HG03095 (cell line): ENCODE results near the gene PATL2.
A peak's percentile ranks its signal among the peaks of the same experiment; 100 is the strongest.
"Not testable (repeated sequence)": the region's sequence is repeated elsewhere in the genome, so short reads cannot be mapped to it uniquely, and the experiment has no call there.

ENCODE experiments used
- ATAC-seq: cut with Tn5 transposase; IDR thresholded peaks from one replicate; pipeline ENCODE4 v1.9.1; 2021; ENCODE audit warnings: moderate library complexity; ENCODE audit not compliant: unreplicated experiment

Gene PATL2

DNA sequence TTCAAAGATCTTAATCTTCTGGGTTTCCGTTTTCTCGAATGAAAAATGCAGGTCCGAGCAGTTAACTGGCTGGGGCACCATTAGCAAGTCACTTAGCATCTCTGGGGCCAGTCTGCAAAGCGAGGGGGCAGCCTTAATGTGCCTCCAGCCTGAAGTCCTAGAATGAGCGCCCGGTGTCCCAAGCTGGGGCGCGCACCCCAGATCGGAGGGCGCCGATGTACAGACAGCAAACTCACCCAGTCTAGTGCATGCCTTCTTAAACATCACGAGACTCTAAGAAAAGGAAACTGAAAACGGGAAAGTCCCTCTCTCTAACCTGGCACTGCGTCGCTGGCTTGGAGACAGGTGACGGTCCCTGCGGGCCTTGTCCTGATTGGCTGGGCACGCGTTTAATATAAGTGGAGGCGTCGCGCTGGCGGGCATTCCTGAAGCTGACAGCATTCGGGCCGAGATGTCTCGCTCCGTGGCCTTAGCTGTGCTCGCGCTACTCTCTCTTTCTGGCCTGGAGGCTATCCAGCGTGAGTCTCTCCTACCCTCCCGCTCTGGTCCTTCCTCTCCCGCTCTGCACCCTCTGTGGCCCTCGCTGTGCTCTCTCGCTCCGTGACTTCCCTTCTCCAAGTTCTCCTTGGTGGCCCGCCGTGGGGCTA is at the start of gene PATL2, which contains the start of gene B2M:
Gene PATL2 (minus strand): TSS at position 228 of the 647 bp plus-strand sequence. CDS start 34,833 bp downstream, outside the sequence.
Gene B2M (plus strand): TSS at position 422 of the 647 bp plus-strand sequence. CDS start 30 bp downstream, at position 452.
- peak; percentile 72 for ATAC-seq

DNA sequence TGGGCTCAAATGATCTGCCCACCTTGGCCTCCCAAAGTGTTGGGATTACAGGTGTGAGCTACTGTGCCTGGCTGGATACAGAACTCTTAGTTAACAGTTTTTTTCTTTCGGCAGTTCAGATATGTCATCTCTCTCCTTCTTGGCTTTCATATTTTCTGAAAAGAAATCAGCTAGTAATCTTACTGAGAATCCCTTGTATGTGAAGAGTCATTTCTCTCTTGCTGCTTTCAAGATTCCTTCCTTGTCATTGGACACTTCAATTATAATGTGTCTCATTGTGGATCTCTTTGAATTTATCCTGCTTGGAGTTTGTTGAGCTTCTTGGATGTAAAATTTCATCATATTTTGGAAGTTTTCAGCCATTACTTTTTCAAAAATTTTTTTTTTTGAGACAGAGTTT is 42.2 kb upstream of the PATL2 start:
- no peak for ATAC-seq

DNA sequence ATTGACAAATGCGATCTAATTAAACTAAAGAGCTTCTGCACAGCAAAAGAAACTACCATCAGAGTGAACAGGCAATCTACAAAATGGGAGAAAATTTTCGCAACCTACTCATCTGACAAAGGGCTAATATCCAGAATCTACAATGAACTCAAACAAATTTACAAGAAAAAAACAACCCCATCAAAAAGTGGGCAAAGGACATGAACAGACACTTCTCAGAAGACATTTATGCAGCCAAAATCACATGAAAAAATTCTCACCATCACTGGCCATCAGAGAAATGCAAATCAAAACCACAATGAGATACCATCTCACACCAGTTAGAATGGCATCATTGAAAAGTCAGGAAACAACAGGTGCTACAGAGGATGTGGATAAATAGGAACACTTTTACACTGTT is 32.3 kb upstream of the PATL2 start:
- ATAC-seq: not testable (repeated sequence)

DNA sequence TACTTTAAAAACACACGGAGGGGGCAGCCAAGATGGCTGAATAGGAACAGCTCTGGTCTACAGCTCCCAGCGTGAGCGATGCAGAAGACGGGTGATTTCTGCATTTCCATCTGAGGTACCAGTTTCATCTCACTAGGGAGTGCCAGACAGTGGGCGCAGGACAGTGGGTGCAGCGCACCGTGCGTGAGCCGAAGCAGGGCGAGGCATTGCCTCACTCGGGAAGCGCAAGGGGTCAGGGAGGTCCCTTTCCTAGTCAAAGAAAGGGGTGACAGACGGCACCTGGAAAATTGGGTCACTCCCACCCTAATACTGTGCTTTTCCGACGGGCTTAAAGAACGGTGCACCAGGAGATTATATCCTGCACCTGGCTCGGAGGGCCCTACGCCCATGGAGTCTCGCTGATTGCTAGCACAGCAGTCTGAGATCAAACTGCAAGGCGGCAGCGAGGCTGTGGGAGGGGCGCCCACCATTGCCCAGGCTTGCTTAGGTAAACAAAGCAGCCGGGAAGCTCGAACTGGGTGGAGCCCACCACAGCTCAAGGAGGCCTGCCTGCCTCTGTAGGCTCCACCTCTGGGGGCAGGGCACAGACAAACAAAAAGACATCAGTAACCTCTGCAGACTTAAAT is 28.2 kb upstream of the PATL2 start:
- ATAC-seq: not testable (repeated sequence)

DNA sequence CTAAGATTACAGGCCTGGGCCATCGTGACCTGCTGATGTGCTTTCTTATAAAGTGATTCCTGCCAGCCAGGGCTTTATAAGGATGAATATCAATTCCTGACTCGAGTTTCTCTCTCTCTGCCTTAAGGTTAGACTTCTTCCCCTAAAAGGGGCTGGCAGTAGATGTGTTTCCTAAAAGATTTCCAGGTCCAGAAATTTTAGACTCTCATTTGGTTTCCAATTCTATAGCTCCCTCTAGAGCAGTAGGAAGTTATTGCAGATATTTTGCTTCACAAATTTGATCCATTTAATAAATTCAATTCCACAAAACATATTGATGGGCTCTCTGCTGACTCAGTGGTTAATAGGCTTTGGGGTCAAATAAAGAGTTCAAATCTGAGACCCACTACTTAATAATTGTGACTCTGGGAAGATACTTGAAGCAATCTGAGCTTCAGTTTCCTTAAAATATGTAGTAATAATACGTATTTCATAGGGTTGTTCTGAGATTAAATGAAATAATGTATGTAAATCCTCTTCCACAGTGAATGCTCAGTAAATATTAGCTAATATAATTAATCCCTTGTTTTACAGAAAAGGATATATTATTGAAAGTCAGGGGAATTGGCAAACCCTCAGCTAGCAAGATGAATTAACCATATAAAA is 27.3 kb upstream of the PATL2 start:
- no peak for ATAC-seq

DNA sequence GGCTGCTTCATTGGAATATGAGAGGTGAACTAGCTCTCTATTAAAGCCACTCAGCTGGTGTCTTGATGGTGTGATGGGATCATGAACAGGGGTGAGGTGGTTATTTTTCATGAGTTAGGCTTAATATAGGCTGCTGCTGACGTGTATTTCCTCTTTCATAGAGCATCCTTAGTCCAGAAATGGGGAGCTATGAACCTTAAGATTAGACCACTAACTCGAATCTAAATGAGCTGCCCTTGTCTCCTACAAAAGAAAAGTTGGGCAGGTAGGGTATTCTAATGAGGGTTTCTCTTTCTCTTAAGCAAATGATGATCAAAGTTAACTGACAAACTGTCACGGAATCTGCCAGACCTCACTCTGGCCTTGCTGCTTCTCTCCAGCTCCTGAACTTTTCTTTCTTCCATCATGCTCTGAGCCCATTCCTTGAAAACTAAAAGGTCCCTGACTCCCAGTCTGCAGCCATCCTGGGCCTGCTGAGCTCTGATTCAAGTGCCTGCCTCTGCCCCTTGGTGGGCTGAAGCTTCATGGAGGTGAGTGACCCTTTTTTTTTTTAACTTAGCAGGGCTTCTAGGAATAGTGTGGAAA is 25.1 kb upstream of the PATL2 start, which contains the start of gene TRIM69:
Gene TRIM69 (plus strand): TSS at position 348 of the 585 bp plus-strand sequence. CDS start 177 bp downstream, at position 525.
- ATAC-seq: peak; percentile 39

DNA sequence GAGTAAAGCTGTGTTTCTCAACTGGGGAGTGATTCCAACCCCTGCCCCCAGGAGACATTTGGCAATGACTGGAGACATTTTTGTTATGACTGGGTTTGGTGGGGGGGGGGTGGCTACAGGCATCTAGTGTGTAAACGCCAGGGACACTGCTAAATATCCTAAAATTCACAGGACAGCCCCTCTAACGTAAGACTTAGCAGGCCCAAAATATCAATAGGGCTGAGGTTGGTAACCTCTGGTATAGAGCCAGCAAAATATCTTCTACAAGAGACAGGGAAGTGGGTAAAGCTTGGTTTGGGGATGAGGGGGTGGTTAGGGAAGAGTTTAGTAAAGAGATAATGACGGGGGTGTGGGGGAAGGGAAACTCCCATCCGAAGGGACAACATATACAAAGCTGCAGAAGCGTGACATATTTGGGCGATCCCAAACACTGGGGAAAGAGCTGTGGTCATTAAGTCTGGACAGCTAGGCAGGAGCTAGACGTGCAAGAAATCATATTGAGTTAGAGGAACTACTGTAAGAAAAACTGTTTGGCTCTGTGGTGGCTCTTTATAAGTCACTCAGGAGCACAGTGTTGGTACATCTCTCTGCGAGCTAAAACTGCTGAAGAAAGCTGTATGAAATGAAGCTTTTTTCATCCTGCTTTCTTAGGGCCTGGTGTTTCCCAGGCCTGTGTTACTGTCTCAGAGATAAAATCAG is 24.5 kb upstream of the PATL2 start:
- peak; percentile 33 for ATAC-seq

DNA sequence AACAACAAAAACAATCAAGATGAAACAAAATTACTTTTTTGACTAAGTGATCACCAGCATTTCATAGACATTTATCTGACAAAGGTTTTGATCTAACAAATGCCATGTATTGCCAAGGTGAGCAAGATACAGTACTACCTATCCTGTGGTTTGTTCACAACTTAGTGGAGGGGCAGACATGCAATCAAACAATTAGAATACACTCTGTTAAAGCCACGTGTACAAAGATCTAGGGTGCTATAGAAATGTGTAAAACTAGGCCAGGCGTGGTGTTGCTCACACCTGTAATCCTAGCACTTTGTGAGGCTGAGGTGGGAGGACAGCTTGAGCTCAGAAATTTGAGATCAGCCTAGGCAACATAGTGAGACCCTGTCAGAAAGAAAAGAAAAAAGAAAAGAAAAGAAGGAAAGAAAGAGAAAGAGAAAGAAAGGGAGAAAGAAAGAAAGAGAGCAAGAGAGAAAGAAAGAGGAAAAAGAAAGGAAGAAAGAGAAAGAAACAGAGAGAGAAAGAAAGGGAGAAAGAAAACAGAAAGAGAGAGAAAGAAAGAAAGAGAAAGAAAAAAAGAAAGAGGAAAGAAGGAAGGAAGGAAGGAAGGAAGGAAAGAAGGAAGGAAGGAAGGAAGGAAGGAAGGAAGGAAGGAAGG is 23.8 kb upstream of the PATL2 start:
- ATAC-seq: no peak

DNA sequence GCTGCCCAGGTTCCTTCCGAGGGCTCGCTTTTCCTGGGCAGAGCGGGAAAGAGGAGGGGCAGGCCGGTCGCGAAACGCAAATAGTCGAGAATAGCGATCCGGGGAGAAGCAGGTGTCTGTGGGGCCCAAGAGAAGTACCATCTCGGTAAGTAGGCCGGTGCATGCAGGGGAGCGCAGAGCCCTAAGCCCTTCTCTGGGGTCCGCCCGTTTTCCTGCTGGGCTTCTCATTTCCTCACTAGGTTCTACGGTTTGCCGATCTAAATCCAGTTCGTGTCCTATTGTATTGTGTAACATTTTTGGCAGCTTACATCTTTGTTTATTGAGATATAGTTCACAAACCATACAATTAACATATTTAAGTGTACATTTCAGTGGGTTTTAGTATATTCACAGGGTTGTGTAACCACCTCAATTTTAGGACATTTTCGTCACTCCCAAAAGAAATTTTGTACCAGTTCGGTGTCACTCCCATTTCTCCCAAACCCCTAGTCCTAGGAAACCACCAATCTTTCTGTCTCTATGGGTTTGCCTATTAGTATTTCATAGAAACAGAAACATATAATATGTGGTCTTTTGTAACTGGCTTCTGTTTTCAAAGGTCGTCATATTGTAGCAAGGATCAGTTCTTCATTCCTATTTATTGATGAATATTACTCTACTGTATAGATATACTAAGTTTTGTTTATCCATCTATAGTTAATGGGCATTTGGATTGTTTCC is 18.4 kb upstream of the PATL2 start:
- ATAC-seq: no peak

DNA sequence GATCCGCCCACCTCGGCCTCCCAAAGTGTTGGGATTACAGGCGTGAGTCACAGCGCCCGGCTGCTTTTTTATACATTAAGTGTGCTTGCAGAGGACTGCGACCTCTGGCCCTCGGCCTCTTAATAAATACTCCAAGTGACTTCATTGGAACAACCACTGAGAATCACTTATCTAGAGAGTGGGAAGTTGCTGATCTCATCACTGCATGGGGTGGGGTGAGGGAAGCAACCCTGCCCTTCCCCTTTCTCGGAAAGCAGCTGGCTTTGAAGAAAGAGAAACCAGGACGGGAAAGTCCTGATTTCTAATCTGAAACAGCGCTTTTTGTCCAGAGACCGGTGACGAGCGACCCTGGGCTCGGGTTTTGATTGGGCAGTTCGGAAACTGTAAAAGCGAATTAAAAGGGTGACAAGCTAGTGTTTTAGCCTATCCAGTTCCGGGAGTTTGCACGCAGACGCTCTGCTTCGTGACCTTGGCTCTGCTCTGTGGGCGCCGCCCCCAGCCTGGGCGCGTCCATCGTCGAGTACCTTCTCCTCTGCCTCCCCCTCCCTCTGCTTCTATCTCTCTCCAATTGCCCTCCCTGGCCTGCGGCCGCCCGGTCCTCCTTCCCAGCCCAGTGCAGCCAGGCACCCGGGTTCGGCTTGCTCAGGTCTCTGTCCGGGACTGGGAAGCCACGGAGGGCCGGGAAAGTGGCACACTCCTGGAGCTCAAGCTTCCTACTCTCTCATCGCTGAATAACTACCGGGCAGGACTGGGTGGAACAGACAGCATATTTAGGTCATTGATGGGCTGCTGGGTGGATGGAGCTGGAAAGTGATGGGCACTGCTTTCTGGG is 17.7 kb upstream of the PATL2 start:
- ATAC-seq: peak; percentile 62

DNA sequence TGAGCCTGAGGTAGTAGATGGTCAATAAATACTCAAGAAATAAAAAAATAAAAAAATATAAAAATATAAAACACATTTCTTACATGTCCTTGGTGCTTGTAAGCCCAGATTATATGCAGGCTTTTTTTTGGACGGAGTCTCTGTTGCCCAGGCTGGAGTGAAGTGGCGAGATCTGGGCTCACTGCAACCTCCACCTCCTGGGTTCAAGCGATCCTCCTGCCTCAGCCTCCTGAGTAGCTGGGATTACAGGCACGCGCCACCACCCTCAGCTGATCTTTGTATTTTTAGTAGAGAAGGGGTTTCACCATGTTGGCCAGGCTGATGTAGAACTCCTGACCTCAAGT is 17.1 kb upstream of the PATL2 start:
- ATAC-seq: not testable (repeated sequence)

DNA sequence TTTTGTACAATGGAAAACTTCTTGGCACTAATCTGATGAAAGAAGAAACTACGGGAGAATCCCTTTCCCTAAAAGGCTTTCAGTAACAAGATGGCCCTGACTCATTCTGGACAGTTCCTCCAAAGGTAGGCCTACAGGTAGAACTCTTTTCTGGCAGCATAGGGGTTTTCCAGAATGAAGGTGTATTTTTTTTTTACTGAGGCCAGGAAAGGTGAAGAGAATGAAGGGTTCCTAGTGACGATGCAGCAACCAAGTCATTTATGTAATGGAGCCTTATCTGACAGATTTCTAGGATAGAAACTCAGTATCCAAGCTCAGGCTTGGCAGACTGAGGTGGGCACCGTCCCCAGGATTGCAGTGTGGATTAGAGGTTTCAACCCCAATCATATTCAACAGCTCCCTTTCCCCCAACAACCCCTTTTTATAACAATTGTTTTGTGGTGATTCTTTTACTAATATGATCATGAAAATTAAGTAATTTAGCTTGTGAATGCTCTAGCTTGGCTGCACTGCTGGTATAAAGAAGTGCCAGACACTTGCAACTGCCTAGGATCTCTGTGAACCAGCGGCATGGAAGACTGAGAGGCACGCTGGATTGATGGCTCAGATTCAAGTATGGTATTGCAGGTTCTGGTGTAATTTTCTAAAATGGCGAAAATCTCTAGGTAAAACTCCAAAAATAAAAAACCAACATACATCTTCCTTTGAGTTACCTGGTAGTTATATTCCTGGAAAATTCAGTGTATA is 16.5 kb upstream of the PATL2 start:
- ATAC-seq: no peak

DNA sequence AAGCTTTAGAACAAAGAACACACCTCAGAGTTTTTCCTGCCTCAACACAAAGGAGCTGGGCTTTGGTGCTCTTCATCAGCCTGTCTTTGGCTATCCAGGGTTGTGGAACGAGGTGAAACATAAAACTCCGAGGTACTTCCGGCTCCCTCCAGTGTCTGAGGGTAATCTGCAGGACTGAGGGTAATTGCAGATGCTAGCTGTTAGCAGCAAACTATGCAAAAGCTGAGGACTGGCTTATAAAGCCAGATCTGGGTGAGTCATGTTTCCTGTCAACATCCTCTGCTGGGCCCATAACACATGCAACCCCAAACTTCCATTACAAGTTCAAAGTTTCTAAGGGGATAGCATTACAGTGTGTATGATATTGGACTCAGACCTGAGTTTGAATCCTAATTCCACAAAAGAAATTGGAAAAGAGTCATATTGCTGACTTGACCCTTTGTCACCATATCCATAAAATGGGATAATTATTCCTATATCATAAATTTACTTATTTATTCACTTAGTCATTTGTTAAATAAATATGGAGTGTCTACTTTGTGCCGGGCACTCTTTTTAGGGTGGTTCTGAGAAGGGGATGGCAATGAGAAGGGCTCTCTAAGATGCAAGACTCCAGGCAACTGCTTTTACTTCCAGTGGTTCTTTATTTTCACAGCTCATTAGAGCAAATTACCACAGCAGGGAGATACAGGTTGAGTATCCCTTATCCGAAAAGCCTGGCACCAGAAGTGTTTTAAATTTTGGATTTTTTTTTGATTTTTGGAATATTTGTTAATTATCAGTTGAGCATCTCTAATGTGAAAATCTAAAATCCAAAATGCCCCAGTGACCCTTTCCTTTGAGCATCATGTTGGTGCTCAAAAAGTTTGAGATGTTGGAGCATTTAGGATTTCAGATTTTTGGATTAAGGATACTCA is 15.7 kb upstream of the PATL2 start:
- peak; percentile 47 for ATAC-seq

DNA sequence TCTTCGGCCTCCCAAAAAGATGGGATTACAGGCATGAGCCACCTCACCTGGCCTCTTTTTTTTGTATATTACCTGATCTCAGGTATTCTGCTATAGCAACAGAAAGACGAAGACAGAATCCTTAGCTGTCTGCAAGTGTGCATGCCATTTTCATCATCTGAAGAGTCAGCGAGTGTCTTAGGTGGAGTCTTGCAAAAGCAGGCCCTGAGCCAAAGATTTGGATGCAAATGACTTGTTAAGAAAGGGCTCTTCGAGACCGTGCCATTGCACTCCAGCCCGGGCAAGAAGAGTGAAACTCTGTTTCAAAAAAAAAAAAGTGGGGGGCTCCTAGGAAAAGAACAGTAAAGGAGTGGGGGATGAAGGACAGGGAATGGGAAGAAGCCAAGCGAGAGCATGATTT is 15.0 kb upstream of the PATL2 start:
- ATAC-seq: no peak

DNA sequence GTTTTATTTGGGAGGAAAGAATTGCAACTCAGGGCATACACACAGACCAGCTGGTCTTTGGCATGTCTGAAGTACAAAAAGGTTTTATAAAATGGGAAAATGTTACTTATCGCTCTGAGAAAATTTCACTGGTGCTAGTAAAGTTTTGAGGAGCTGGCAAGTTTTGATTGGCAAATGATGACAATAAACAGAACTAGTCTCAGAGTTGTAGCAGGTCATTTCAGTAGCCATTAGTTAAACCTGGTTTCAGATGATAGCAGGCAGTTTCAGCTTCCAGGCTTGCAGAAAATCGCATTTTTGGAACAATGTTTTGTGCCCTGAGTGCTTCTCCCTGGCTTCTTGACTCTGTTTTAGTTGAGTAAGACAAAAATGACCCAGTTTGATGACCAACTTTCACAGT is 10.9 kb upstream of the PATL2 start:
- ATAC-seq: no peak

DNA sequence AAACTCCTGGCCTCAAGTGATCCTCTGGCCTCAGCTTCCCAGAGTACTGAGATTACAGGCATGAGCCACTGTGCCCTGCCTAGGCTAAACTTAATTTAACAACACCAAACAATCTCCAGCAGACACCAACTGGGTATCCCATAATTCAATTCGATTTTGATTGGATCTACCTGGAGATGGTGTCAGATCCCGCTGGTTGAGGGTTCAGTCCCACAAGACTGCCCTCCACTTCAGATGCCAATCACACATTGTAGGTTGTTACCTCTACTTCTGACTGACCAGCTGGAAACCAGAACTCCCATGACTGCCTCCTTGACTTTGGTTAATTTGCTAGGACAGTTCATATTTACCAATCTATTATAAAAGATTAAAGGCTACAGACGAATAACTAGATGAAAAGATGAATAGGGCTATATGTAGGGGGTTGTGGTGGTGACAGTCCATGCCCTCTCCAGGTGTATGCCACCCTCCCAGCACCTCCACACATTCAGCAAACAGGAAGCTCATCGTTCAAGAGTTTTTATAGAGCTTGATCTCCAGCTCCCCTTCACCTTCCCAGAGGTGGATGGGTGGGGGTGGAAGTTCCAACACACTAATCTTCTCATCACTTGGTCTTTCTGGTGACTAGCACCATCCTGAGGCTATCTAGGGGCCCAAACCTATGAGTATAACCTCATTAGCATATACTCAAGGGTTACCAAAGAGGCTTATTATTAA is 9.5 kb upstream of the PATL2 start:
- ATAC-seq: no peak

DNA sequence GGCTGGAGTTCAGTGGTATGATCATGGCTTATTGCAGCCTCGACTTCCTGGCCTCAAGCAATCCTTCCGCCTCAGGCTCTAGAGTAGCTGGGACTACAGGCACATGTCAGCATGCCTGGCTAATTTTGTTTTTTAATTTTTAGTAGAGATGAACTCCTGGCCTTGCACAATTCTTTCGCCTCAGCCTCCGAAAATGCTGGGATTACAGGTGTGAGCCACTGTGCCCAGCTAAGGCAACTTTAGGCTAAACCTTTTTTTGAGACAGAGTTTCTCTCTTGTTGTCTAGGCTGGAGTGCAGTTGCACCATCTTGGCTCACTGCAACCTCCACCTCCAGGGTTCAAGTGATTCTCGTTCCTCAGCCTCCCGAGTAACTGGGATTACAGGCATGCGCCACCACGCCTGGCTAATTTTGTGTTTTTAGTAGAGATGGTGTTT is 8.9 kb upstream of the PATL2 start:
- not testable (repeated sequence) for ATAC-seq
